Measurements from ENCODE around the gene USP10. TPM values are rescaled to one million over a fixed set of nuclear protein-coding genes. Genes with fewer than 3 reads are reported as not detected.

USP10 gene
- total and polyA plus RNA-seq, 2 donors (not counting 1 experiment from before 2014, with no cell fraction given) = 48.6 to 59.1 TPM

DNA sequence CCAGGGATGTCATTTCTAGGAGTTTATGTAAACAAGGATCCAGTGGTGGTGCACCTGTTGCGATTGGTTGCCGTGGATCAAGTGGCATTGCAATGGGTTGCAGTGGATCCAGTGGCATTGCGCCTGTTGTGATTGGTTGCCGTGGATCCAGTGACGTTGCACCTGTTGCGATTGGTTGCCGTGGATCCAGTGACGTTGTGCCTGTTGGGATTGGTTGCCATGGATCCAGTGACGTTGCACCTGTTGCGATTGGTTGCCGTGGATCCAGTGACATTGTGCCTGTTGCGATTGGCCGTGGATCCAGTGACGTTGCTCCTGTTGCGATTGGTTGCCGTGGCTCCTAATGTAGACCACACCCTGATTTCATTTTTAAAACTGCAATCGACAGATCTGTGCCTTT lies 63.8 kb downstream of the USP10 start:
- Histone ChIP-seq H3K36me3 (ENCODE audit: control insufficient read depth, insufficient read depth, low read length) (peaks cover 14% of the 10 kb centered on the region), H3K4me1 (ENCODE audit: control insufficient read depth, extremely low read depth, insufficient read depth, low read length) (peaks cover 1% of the 10 kb centered on the region), H3K79me2 (ENCODE audit: control insufficient read depth, insufficient read depth, low read length) (peaks cover 8% of the 10 kb centered on the region), H3K27me3 (ENCODE audit: control insufficient read depth, insufficient read depth, low read length) (no peaks in the 10 kb centered on the region), H2AFZ (ENCODE audit: low read length) (no peak overlapping the region), H4K20me1 (ENCODE audit: control insufficient read depth, extremely low read depth, insufficient read depth, low read length) (no peaks in the 10 kb centered on the region), H3K9me3 (ENCODE audit: control insufficient read depth, insufficient read depth, low read depth, low read length) (no peaks in the 10 kb centered on the region), H3K27ac (ENCODE audit: insufficient read depth, low read length) (no peak overlapping the region), H3K9ac (ENCODE audit: insufficient read depth, low read length) (no peak overlapping the region), H3K4me2 (ENCODE audit: extremely low read depth, insufficient read depth, low read length) (no peak overlapping the region), H3K4me3 (replicated peaks in 1 of 4; ENCODE audit: control extremely low read depth in 1 of 4, insufficient read depth in 1 of 4, low read depth in 3 of 4, low read length in 4 of 4) (no peak overlapping the region)
- DNase-seq (ENCODE audit: low read depth in 2 of 2) = no peak
- TF ChIP-seq EZH2 (IDR thresholded peaks at IDR 0.05; ENCODE audit: low read length, missing control alignments) (no peak), CTCF (conservative IDR thresholded peaks at IDR 0.05 in 1 of 2, IDR thresholded peaks at IDR 0.05 in 1 of 2; ENCODE audit: low read depth in 1 of 2, low read length in 2 of 2) (no peak)

- peaks cover 5% of the 10 kb centered on the region for H3K79me2 ChIP-seq (ENCODE audit: control insufficient read depth, insufficient read depth, low read length)
- H3K9me3 ChIP-seq (ENCODE audit: control insufficient read depth, insufficient read depth, low read depth, low read length) = no peaks in the 10 kb centered on the region
- H3K36me3 ChIP-seq (ENCODE audit: control insufficient read depth, insufficient read depth, low read length) = peaks cover 23% of the 10 kb centered on the region
- no peaks in the 10 kb centered on the region for H3K4me1 ChIP-seq (ENCODE audit: control insufficient read depth, extremely low read depth, insufficient read depth, low read length)
- H2AFZ ChIP-seq (ENCODE audit: low read length) = no peak overlapping the region
- peak overlapping the region; percentile 37 for H3K27ac ChIP-seq (ENCODE audit: insufficient read depth, low read length)
- no peaks in the 10 kb centered on the region for H3K27me3 ChIP-seq (ENCODE audit: control insufficient read depth, insufficient read depth, low read length)
- no peak for TF ChIP-seq EZH2 (IDR thresholded peaks at IDR 0.05; ENCODE audit: low read length, missing control alignments)
- no peak for TF ChIP-seq CTCF (conservative IDR thresholded peaks at IDR 0.05 in 1 of 2, IDR thresholded peaks at IDR 0.05 in 1 of 2; ENCODE audit: low read depth in 1 of 2, low read length in 2 of 2)
- H3K4me3 ChIP-seq (replicated peaks in 1 of 4; ENCODE audit: control extremely low read depth in 1 of 4, insufficient read depth in 1 of 4, low read depth in 3 of 4, low read length in 4 of 4) = no peak overlapping the region
- no peak overlapping the region for H3K4me2 ChIP-seq (ENCODE audit: extremely low read depth, insufficient read depth, low read length)
- DNase-seq (ENCODE audit: low read depth in 2 of 2) = peak in 1 of 2 donors; percentile 90
- no peak overlapping the region for H3K9ac ChIP-seq (ENCODE audit: insufficient read depth, low read length)
- no peaks in the 10 kb centered on the region for H4K20me1 ChIP-seq (ENCODE audit: control insufficient read depth, extremely low read depth, insufficient read depth, low read length)
Measured at GRCh38 chr16:84764970-84765369, 65.2 kb downstream of the USP10 start.

GRCh38 chr16:84765616-84766580 lies 66.1 kb downstream of the USP10 start:
- Histone ChIP-seq H3K27ac (ENCODE audit: insufficient read depth, low read length) (peak overlapping the region; percentile 37), H3K36me3 (ENCODE audit: control insufficient read depth, insufficient read depth, low read length) (peaks cover 23% of the 10 kb centered on the region), H3K79me2 (ENCODE audit: control insufficient read depth, insufficient read depth, low read length) (peaks cover 2% of the 10 kb centered on the region), H3K4me1 (ENCODE audit: control insufficient read depth, extremely low read depth, insufficient read depth, low read length) (no peaks in the 10 kb centered on the region), H3K4me3 (replicated peaks in 1 of 4; ENCODE audit: control extremely low read depth in 1 of 4, insufficient read depth in 1 of 4, low read depth in 3 of 4, low read length in 4 of 4) (no peak overlapping the region), H3K4me2 (ENCODE audit: extremely low read depth, insufficient read depth, low read length) (no peak overlapping the region), H2AFZ (ENCODE audit: low read length) (no peak overlapping the region), H4K20me1 (ENCODE audit: control insufficient read depth, extremely low read depth, insufficient read depth, low read length) (no peaks in the 10 kb centered on the region), H3K9me3 (ENCODE audit: control insufficient read depth, insufficient read depth, low read depth, low read length) (no peaks in the 10 kb centered on the region), H3K27me3 (ENCODE audit: control insufficient read depth, insufficient read depth, low read length) (no peaks in the 10 kb centered on the region), H3K9ac (ENCODE audit: insufficient read depth, low read length) (no peak overlapping the region)
- TF ChIP-seq EZH2 (IDR thresholded peaks at IDR 0.05; ENCODE audit: low read length, missing control alignments) (no peak), CTCF (conservative IDR thresholded peaks at IDR 0.05 in 1 of 2, IDR thresholded peaks at IDR 0.05 in 1 of 2; ENCODE audit: low read depth in 1 of 2, low read length in 2 of 2) (no peak)
- DNase-seq (ENCODE audit: low read depth in 2 of 2) = no peak
